Endothelial cell of umbilical vein (primary cell): ENCODE measurements around the gene MINDY4. TPM values are rescaled to one million over a fixed set of nuclear protein-coding genes. Genes with fewer than 3 reads are reported as not detected.

Source experiments
- BruUV-seq: library from RNA; stranded (reverse); fragments of 400-500 nt; replicated peaks from 2 replicates; lab custom pipeline; 2021; lab: Mats Ljungman, UMichigan
- CTCF ChIA-PET: fragments of 300-600, 350-600 bp; sonication (Branson Sonifier 250); formaldehyde crosslinking; loops from one replicate; lab custom pipeline; 2021; ENCODE audit warnings: antibody characterized with exemption, inconsistent platforms; lab: Charles Lee
- POLR2A ChIA-PET: fragments of 300-600, 350-600 bp; sonication (Branson Sonifier 250); formaldehyde crosslinking; loops from one replicate; lab custom pipeline; 2021; ENCODE audit warnings: antibody characterized with exemption, inconsistent platforms; lab: Charles Lee
- DNase-seq: peaks from one replicate; pipeline ENCODE4 v3.0.0-alpha.2; 2011; ENCODE audit warnings: low read depth, low spot score
- FAIRE-seq: peaks from 2 replicates; lab custom pipeline; 2011; peaks lifted over from hg19 to GRCh38; lab: Jason Lieb, UNC
- H2AFZ ChIP-seq: 2 replicates; pipeline ENCODE4 v1.6.0; 2012; ENCODE audit warnings: low read depth, low read length, control low read depth, inconsistent platforms
- H3K27ac ChIP-seq: 2 replicates; pipeline ENCODE4 v1.5.1; 2011; ENCODE audit warnings: low read depth, mild to moderate bottlenecking, control low read depth, low read length, moderate library complexity; ENCODE audit not compliant: insufficient read depth
- H3K27me3 ChIP-seq, 2 experiments: 2 replicates each; pipeline versions ENCODE4 v1.6.0 to v1.6.1; 2011; ENCODE audit warnings: low read length in 2 of 2, mixed read lengths in 1 of 2; ENCODE audit not compliant: control insufficient read depth in 2 of 2, insufficient read depth in 2 of 2
- H3K36me3 ChIP-seq, 2 experiments: 2 replicates in 1 of 2; 3 replicates in 1 of 2; pipeline ENCODE4 v1.5.1; 2011; ENCODE audit warnings: low read length in 2 of 2, mild to moderate bottlenecking in 1 of 2, moderate library complexity in 1 of 2; ENCODE audit not compliant: control insufficient read depth in 2 of 2, insufficient read depth in 2 of 2; ENCODE audit errors: extremely low read depth in 1 of 2
- H3K4me1 ChIP-seq: 3 replicates; pipeline ENCODE4 v1.5.1; 2011; ENCODE audit warnings: mild to moderate bottlenecking, low read length; ENCODE audit not compliant: control insufficient read depth, insufficient read depth; ENCODE audit errors: extremely low read depth
- H3K4me2 ChIP-seq: 2 replicates; pipeline ENCODE4 v1.6.1; 2011; ENCODE audit warnings: low read length, control low read depth, mixed read lengths; ENCODE audit not compliant: insufficient read depth
- H3K4me3 ChIP-seq, 3 experiments: fragments of 200-600 bp in 1 of 3; sonication (generic), shearing (Covaris generic) in 1 of 3; replicated peaks in 1 of 3; 2 replicates each; pipeline ENCODE4 v1.5.1; 2011 to 2016; ENCODE audit warnings: control low read depth in 3 of 3, low read length in 3 of 3, mild to moderate bottlenecking in 2 of 3, inconsistent platforms in 1 of 3, low read depth in 1 of 3, moderate library complexity in 1 of 3; ENCODE audit not compliant: insufficient read depth in 1 of 3
- H3K79me2 ChIP-seq: 2 replicates; pipeline ENCODE4 v1.6.0; 2012; ENCODE audit warnings: low read length, inconsistent platforms; ENCODE audit not compliant: control insufficient read depth, insufficient read depth
- H3K9ac ChIP-seq: replicated peaks from 2 replicates; pipeline ENCODE3; 2011; ENCODE audit warnings: low read length, control low read depth; ENCODE audit not compliant: insufficient read depth; ENCODE audit errors: extremely low read depth
- H3K9me1 ChIP-seq: replicated peaks from 3 replicates; pipeline ENCODE4 v1.6.0; 2011; ENCODE audit warnings: mild to moderate bottlenecking, low read length; ENCODE audit not compliant: control insufficient read depth, insufficient read depth; ENCODE audit errors: extremely low read depth
- H3K9me3 ChIP-seq: replicated peaks from 2 replicates; pipeline ENCODE4 v1.5.1; 2012; ENCODE audit warnings: low read length, inconsistent platforms; ENCODE audit not compliant: control insufficient read depth, insufficient read depth
- H4K20me1 ChIP-seq: replicated peaks from 2 replicates; pipeline ENCODE3; 2011; ENCODE audit warnings: mild to moderate bottlenecking, low read length; ENCODE audit not compliant: control insufficient read depth, insufficient read depth; ENCODE audit errors: extremely low read depth
- EZH2 ChIP-seq: IDR thresholded peaks from 2 replicates; pipeline ENCODE4 v1.6.1; 2012; ENCODE audit warnings: borderline replicate concordance, low read depth, mild to moderate bottlenecking, moderate library complexity, low read length, inconsistent platforms; ENCODE audit not compliant: severe bottlenecking
- FOS ChIP-seq: IDR thresholded peaks from 2 replicates; pipeline ENCODE4 v1.6.1; 2011; ENCODE audit warnings: mild to moderate bottlenecking, low read length, moderate library complexity, borderline replicate concordance; ENCODE audit not compliant: insufficient read depth
- GATA2 ChIP-seq: IDR thresholded peaks from 2 replicates; pipeline ENCODE4 v1.7.0; 2011; ENCODE audit warnings: low read depth, mild to moderate bottlenecking, moderate library complexity, mixed read lengths, low read length; ENCODE audit not compliant: insufficient read length, insufficient read depth
- JUN ChIP-seq: IDR thresholded peaks from 2 replicates; pipeline ENCODE4 v1.6.1; 2011; ENCODE audit warnings: borderline replicate concordance, low read depth; ENCODE audit not compliant: insufficient read length, insufficient read depth
- MYC ChIP-seq: IDR thresholded peaks from one replicate; pipeline ENCODE4 v1.6.1; 2011; ENCODE audit warnings: mild to moderate bottlenecking, low read depth, low read length
- POLR2A ChIP-seq: IDR thresholded peaks from 2 replicates; pipeline ENCODE4 v1.6.1; 2012; ENCODE audit warnings: low read depth, mild to moderate bottlenecking, control low read depth, low read length
- POLR2AphosphoS5 ChIP-seq: IDR thresholded peaks from 2 replicates; pipeline ENCODE4 v1.6.1; 2012; ENCODE audit warnings: low read depth, mild to moderate bottlenecking, control low read depth, low read length, moderate library complexity; ENCODE audit not compliant: insufficient read depth
- dilution Hi-C: fragments of 300-500 bp; cut with MboI; formaldehyde crosslinking; loops from one replicate; pipeline ENCODE4 v1.15.0; 2019; ENCODE audit warnings: low sequenced_read_pairs; ENCODE audit not compliant: extremely low pct_ligation_motif_present
- intact Hi-C: fragments of 100-400 bp; cut with micrococcal nuclease; formaldehyde crosslinking; loops from one replicate; pipeline ENCODE4 v1.10.0; 2022
- polyA plus RNA-seq, 4 experiments: library from polyadenylated mRNA; depleted of rRNA in 3 of 4; stranded (reverse) in 3 of 4; unstranded in 1 of 4; fragments of >200 nt; gene quantifications; 2 replicates each; pipeline versions ENCODE4 v1.2.1 to v1.2.3, GENCODE V29; 2011 to 2012; ENCODE audit warnings: missing spikeins in 1 of 4
- total RNA-seq: library from RNA; stranded (reverse); gene quantifications from 2 replicates; pipeline ENCODE4 v1.2.3, GENCODE V29; 2021
- TF ChIP-seq, protein P1 (sequence below): IDR thresholded peaks from 2 replicates; pipeline ENCODE4 v1.6.1; 2011; ENCODE audit not compliant: insufficient read depth, insufficient read length
- TF ChIP-seq, protein P2 (sequence below), 2 donors: IDR thresholded peaks; 1 replicate in 1 of 2; 2 replicates in 1 of 2; pipeline ENCODE4 v1.5.1; 2011; ENCODE audit warnings: low read length in 2 of 2, mild to moderate bottlenecking in 2 of 2, moderate library complexity in 2 of 2, control low read depth in 1 of 2, inconsistent platforms in 1 of 2, low read depth in 1 of 2; ENCODE audit not compliant: insufficient read depth in 1 of 2; ENCODE audit errors: extremely low read depth in 1 of 2

The MINDY4 gene
- total and polyA plus RNA-seq, 2 donors (not counting 3 experiments of a cell fraction or from before 2014, with no cell fraction given), result 2.2 to 4.7 TPM

DNA sequence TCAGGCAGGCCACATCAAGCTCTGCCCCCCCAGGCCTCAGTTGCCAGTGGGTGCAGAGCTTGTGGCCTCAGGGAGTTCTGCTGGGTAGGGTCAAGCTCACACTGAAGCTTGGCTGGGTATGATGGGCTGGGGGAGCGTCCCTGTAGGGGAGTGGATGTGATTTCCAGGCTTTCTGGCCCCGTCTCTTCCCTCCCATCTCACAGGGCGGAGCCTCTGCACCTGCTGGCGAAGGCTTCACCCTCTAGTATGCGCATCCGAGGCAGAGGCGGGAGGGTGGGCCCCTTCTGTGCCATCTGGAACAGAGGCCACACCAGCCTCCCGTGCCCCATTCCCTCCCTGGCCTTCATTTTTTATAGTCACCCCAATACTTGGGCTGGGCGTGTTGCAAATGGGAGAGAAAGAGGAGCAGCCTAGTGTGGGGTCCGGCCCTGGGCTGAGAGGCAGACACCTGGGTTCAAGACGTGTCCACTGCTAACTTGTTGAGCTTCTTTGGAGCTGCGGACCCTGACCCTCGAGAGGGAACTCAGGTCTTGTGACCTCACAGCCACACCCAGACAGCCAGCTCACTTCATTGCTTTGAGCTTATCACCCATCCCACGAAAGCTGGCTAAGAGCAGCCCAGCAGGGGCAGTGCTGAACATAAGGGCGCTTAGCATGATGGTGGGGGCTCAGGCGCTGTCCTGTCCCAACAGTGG lies 142.8 kb downstream of the MINDY4 start:
- Histone ChIP-seq H2AFZ (no peak overlapping the region), H3K4me1 (peaks cover 9% of the 10 kb centered on the region), H3K4me3 (peak overlapping the region in 1 of 3 experiments; percentile 39), H3K9me1 (no peaks in the 10 kb centered on the region), H3K36me3 (no peaks in the 10 kb centered on the region), H3K79me2 (no peaks in the 10 kb centered on the region), H3K27ac (no peak overlapping the region), H4K20me1 (no peaks in the 10 kb centered on the region), H3K9ac (no peak overlapping the region), H3K9me3 (no peaks in the 10 kb centered on the region), H3K27me3 (no peaks in the 10 kb centered on the region), H3K4me2 (no peak overlapping the region)
- TF ChIP-seq JUN (no peak), POLR2A (no peak), GATA2 (no peak), MYC (no peak), POLR2AphosphoS5 (no peak), FOS (no peak), EZH2 (no peak)
- TF ChIP-seq, protein P1, sequence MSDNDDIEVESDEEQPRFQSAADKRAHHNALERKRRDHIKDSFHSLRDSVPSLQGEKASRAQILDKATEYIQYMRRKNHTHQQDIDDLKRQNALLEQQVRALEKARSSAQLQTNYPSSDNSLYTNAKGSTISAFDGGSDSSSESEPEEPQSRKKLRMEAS, result no peak
- TF ChIP-seq, protein P2, sequence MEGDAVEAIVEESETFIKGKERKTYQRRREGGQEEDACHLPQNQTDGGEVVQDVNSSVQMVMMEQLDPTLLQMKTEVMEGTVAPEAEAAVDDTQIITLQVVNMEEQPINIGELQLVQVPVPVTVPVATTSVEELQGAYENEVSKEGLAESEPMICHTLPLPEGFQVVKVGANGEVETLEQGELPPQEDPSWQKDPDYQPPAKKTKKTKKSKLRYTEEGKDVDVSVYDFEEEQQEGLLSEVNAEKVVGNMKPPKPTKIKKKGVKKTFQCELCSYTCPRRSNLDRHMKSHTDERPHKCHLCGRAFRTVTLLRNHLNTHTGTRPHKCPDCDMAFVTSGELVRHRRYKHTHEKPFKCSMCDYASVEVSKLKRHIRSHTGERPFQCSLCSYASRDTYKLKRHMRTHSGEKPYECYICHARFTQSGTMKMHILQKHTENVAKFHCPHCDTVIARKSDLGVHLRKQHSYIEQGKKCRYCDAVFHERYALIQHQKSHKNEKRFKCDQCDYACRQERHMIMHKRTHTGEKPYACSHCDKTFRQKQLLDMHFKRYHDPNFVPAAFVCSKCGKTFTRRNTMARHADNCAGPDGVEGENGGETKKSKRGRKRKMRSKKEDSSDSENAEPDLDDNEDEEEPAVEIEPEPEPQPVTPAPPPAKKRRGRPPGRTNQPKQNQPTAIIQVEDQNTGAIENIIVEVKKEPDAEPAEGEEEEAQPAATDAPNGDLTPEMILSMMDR (IDR thresholded peaks at IDR 0.05; ENCODE audit: extremely low read depth in 1 of 2, insufficient read depth in 1 of 2, low read depth in 1 of 2, low read length in 2 of 2), result no peak
- FAIRE-seq (no peak), DNase-seq (no peak)
- ChIA-PET POLR2A (no interaction called here), CTCF (interaction anchor here (1.0 to 2.1 kb wide), 5 partner anchors 9 to 209 kb away, joined by 3 to 10 read pairs (median 4); no protein-coding TSS in a partner anchor)
- dilution Hi-C loops (no loop called here), intact Hi-C loops (no loop called here)
- BruUV-seq, result no TSS peak
